Panc1 (cell line): ENCODE data around the gene UBQLN4. TPM values are rescaled to one million over a fixed set of nuclear protein-coding genes. Genes with fewer than 3 reads are reported as not detected.

ENCODE experiments used
- ATAC-seq: fragments of 200-7000 bp; cut with Tn5 transposase; 2 replicates; pipeline ENCODE4 v1.9.1; 2020; ENCODE audit warnings: mild to moderate bottlenecking, moderate library complexity
- BruUV-seq: library from RNA; stranded (reverse); fragments of 400-500 nt; replicated peaks from 2 replicates; lab custom pipeline; 2021; lab: Mats Ljungman, UMichigan
- CTCF ChIA-PET: fragments of 300-600 bp; sonication (Branson Sonifier 250); formaldehyde crosslinking; loops from one replicate; lab custom pipeline; 2022; ENCODE audit warnings: antibody characterized with exemption; lab: Charles Lee
- POLR2A ChIA-PET: fragments of 300-600 bp; sonication (Branson Sonifier 250); formaldehyde crosslinking; loops from one replicate; lab custom pipeline; 2022; ENCODE audit warnings: antibody characterized with exemption; lab: Charles Lee
- DNase-seq: peaks from one replicate; pipeline ENCODE4 v3.0.0-alpha.2; 2010; ENCODE audit warnings: low read depth, low spot score
- H3K27ac ChIP-seq: 2 replicates; pipeline ENCODE4 v1.5.1; 2011; ENCODE audit warnings: mild to moderate bottlenecking, low read length, inconsistent platforms
- H3K27me3 ChIP-seq: fragments of 200-500 bp; sonication (Bioruptor generic); 2 replicates; pipeline ENCODE4 v1.6.0; 2014; ENCODE audit warnings: low read length, inconsistent platforms; ENCODE audit not compliant: control insufficient read depth, insufficient read depth
- H3K36me3 ChIP-seq: fragments of 200-500 bp; sonication (Bioruptor generic); 2 replicates; pipeline ENCODE4 v1.5.1; 2014; ENCODE audit warnings: inconsistent platforms, mild to moderate bottlenecking, low read length, moderate library complexity; ENCODE audit not compliant: control insufficient read depth, insufficient read depth
- H3K4me1 ChIP-seq: 2 replicates; pipeline ENCODE4 v1.5.1; 2011; ENCODE audit warnings: inconsistent platforms, mild to moderate bottlenecking, low read length, moderate library complexity; ENCODE audit not compliant: control insufficient read depth, insufficient read depth
- H3K4me3 ChIP-seq, 2 experiments: 2 replicates each; pipeline ENCODE4 v1.5.1; 2011 to 2012; ENCODE audit warnings: low read depth in 2 of 2, low read length in 2 of 2, mild to moderate bottlenecking in 2 of 2, inconsistent platforms in 1 of 2, moderate library complexity in 1 of 2
- H3K9me3 ChIP-seq: fragments of 200-500 bp; sonication (Bioruptor generic); 2 replicates; pipeline ENCODE4 v1.5.1; 2014; ENCODE audit warnings: low read depth, mild to moderate bottlenecking, inconsistent platforms, low read length, moderate library complexity; ENCODE audit not compliant: control insufficient read depth, insufficient read depth
- POLR2AphosphoS5 ChIP-seq: IDR thresholded peaks from 2 replicates; pipeline ENCODE4 v1.6.1; 2012; ENCODE audit warnings: mild to moderate bottlenecking, low read depth, low read length, moderate library complexity
- SIN3A ChIP-seq: IDR thresholded peaks from 2 replicates; pipeline ENCODE4 v1.6.1; 2012; ENCODE audit warnings: low read depth, mild to moderate bottlenecking, low read length, moderate library complexity, borderline replicate concordance; ENCODE audit not compliant: insufficient read depth
- TCF7L2 ChIP-seq: IDR thresholded peaks from 2 replicates; pipeline ENCODE4 v1.6.1; 2011; ENCODE audit warnings: mild to moderate bottlenecking, low read depth, low read length, inconsistent platforms
- in situ Hi-C: cut with HindIII; loops from 2 replicates; pipeline ENCODE4 v1.10.0; 2016; ENCODE audit warnings: low sequenced_read_pairs, low pct_unique_long_range_greater_than_20kb
- intact Hi-C: fragments of 100-400 bp; cut with micrococcal nuclease; formaldehyde crosslinking; loops from one replicate; pipeline ENCODE4 v1.10.0; 2022; ENCODE audit not compliant: unreplicated experiment
- total RNA-seq: library from RNA; stranded (reverse); gene quantifications from one replicate; pipeline ENCODE4 v1.2.1, GENCODE V29; 2021; ENCODE audit not compliant: unreplicated experiment
- TF ChIP-seq, protein P1 (sequence below), 2 experiments: IDR thresholded peaks; 2 replicates each; pipeline ENCODE4 v1.6.1; 2011 to 2012; ENCODE audit warnings: low read depth in 2 of 2, control low read depth in 1 of 2, low read length in 1 of 2, mild to moderate bottlenecking in 1 of 2, moderate library complexity in 1 of 2; ENCODE audit not compliant: insufficient read depth in 1 of 2
- TF ChIP-seq, protein P2 (sequence below): fragments of 450-650 bp; IDR thresholded peaks from 2 replicates; pipeline ENCODE4 v1.5.1; 2017; ENCODE audit warnings: mild to moderate bottlenecking

Gene UBQLN4
- total RNA-seq, 1 experiment from 2014 or later: 60.0 TPM

DNA sequence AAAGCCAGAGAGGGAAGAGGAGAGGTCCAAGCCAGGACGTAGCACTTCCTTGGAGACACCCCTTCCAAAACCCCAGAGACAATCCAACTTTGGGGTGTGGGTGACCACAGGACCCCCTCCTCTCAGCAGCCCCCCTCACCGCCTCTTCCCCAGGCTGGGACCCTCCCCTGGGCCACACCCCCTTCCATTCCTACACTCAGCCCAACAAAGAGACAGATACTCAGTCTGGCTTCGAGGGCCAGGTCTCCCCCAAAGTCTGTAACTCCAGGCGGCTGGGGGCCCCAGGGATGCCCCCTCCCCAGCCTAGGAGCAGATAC is 27.2 kb upstream of the UBQLN4 start:
- ChIA-PET CTCF (no interaction called here), POLR2A (no interaction called here)
- TF ChIP-seq POLR2AphosphoS5 (no peak), TCF7L2 (no peak), SIN3A (no peak)
- TF ChIP-seq, protein P1, sequence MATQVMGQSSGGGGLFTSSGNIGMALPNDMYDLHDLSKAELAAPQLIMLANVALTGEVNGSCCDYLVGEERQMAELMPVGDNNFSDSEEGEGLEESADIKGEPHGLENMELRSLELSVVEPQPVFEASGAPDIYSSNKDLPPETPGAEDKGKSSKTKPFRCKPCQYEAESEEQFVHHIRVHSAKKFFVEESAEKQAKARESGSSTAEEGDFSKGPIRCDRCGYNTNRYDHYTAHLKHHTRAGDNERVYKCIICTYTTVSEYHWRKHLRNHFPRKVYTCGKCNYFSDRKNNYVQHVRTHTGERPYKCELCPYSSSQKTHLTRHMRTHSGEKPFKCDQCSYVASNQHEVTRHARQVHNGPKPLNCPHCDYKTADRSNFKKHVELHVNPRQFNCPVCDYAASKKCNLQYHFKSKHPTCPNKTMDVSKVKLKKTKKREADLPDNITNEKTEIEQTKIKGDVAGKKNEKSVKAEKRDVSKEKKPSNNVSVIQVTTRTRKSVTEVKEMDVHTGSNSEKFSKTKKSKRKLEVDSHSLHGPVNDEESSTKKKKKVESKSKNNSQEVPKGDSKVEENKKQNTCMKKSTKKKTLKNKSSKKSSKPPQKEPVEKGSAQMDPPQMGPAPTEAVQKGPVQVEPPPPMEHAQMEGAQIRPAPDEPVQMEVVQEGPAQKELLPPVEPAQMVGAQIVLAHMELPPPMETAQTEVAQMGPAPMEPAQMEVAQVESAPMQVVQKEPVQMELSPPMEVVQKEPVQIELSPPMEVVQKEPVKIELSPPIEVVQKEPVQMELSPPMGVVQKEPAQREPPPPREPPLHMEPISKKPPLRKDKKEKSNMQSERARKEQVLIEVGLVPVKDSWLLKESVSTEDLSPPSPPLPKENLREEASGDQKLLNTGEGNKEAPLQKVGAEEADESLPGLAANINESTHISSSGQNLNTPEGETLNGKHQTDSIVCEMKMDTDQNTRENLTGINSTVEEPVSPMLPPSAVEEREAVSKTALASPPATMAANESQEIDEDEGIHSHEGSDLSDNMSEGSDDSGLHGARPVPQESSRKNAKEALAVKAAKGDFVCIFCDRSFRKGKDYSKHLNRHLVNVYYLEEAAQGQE (IDR thresholded peaks at IDR 0.05; ENCODE audit: insufficient read depth in 1 of 2, low read depth in 2 of 2, low read length in 1 of 2): no peak
- TF ChIP-seq, protein P2, sequence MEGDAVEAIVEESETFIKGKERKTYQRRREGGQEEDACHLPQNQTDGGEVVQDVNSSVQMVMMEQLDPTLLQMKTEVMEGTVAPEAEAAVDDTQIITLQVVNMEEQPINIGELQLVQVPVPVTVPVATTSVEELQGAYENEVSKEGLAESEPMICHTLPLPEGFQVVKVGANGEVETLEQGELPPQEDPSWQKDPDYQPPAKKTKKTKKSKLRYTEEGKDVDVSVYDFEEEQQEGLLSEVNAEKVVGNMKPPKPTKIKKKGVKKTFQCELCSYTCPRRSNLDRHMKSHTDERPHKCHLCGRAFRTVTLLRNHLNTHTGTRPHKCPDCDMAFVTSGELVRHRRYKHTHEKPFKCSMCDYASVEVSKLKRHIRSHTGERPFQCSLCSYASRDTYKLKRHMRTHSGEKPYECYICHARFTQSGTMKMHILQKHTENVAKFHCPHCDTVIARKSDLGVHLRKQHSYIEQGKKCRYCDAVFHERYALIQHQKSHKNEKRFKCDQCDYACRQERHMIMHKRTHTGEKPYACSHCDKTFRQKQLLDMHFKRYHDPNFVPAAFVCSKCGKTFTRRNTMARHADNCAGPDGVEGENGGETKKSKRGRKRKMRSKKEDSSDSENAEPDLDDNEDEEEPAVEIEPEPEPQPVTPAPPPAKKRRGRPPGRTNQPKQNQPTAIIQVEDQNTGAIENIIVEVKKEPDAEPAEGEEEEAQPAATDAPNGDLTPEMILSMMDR: no peak
- intact Hi-C loops: no loop called here
- ATAC-seq: no peak
- Histone ChIP-seq H3K27ac (peak overlapping the region; percentile 68), H3K27me3 (no peaks in the 10 kb centered on the region), H3K4me3 (peak overlapping the region; percentile 66 to 74), H3K4me1 (peaks cover 13% of the 10 kb centered on the region), H3K36me3 (no peaks in the 10 kb centered on the region; the same call in 1 of the 2 replicates), H3K9me3 (no peaks in the 10 kb centered on the region)
- in situ Hi-C loops: no loop called here
- DNase-seq: no peak
- no TSS peak for BruUV-seq

DNA sequence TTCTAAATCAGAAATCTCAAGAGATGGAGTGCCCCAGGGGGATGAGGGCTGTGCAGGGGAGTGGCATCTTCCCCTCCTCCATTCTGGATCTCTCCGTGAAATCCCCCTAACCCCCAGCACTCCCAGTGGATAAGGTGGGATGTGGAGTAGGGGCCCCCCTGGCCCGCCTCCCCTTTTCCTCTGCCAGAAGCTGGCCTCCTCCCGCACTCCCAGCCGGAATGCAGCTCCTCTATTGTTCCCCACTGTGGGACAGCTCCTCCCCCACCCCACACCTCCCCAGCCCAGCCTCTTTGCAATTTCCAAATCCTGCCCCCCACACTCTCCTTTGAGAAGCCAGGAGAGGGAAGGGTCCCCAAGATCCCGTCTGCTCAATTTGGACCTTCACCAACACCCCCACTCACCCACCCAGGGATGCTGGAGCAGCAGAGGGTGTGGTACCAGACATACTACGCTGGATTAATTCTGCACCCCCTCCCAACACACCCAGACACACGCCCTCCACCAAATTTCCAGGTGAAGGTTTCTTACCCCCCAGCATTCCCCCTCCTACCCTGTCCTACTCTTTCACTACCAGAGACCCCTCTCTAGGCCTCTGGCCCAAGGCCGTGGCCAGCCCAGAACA is 26.8 kb upstream of the UBQLN4 start:
- Histone ChIP-seq H3K27ac (peak overlapping the region; percentile 68; the same call in 1 of the 2 replicates), H3K27me3 (no peaks in the 10 kb centered on the region), H3K9me3 (no peaks in the 10 kb centered on the region), H3K4me3 (peak overlapping the region; percentile 66 to 74), H3K4me1 (peaks cover 17% of the 10 kb centered on the region), H3K36me3 (no peaks in the 10 kb centered on the region; the same call in 1 of the 2 replicates)
- ChIA-PET CTCF (no interaction called here), POLR2A (no interaction called here)
- no TSS peak for BruUV-seq
- intact Hi-C loops: no loop called here
- no peak for ATAC-seq
- in situ Hi-C loops: no loop called here
- no peak for DNase-seq
- TF ChIP-seq, protein P1 (IDR thresholded peaks at IDR 0.05; ENCODE audit: insufficient read depth in 1 of 2, low read depth in 2 of 2, low read length in 1 of 2): no peak
- no peak for TF ChIP-seq SIN3A
